NB4 (cell line): ENCODE results near the gene NPR3.

Experiments
- DNase-seq: peaks from one replicate; pipeline ENCODE4 v3.0.0; 2010; ENCODE audit warnings: low read depth
- H3K4me3 ChIP-seq: one replicate; pipeline ENCODE4 v1.5.1; 2011; ENCODE audit warnings: mild to moderate bottlenecking, low read depth, low read length, moderate library complexity
- MYC ChIP-seq: IDR thresholded peaks from 2 replicates; pipeline ENCODE4 v1.6.1; 2011; ENCODE audit warnings: low read depth, low read length
- POLR2A ChIP-seq: IDR thresholded peaks from 2 replicates; pipeline ENCODE4 v1.6.1; 2011; ENCODE audit warnings: mild to moderate bottlenecking; ENCODE audit not compliant: insufficient read length; ENCODE audit errors: extremely low read depth
- TF ChIP-seq, protein P1 (sequence below): IDR thresholded peaks from 2 replicates; pipeline ENCODE4 v1.6.1; 2011; ENCODE audit warnings: low read depth, low read length
- TF ChIP-seq, protein P2 (sequence below): IDR thresholded peaks from one replicate; pipeline ENCODE4 v1.5.1; 2012; ENCODE audit warnings: low read depth, low read length

Gene NPR3

DNA sequence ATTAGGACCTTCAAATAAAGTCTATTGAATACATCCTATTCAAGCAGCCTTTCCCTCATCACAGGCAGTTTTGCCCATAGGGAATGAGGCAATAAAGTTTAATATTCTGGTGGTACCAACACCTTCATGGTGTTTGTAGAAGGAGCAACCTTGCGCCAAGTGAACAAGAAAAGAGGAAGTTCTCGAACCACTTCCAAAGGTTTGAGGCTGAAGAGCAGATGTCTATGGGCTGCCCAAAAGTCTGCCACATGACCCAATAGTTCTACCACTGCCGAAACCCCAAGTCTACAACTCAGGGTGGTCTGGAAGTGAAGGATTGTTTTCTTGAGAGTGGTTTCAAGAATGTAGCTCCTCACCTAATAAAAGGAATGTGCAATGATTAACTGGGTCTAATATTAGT is 123.1 kb downstream of the NPR3 start:
- DNase-seq, result peak; percentile 6
- no peak overlapping the region for H3K4me3 ChIP-seq
- TF ChIP-seq, protein P1, sequence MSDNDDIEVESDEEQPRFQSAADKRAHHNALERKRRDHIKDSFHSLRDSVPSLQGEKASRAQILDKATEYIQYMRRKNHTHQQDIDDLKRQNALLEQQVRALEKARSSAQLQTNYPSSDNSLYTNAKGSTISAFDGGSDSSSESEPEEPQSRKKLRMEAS, result no peak
- TF ChIP-seq POLR2A, result no peak
- no peak for TF ChIP-seq MYC
- TF ChIP-seq, protein P2, sequence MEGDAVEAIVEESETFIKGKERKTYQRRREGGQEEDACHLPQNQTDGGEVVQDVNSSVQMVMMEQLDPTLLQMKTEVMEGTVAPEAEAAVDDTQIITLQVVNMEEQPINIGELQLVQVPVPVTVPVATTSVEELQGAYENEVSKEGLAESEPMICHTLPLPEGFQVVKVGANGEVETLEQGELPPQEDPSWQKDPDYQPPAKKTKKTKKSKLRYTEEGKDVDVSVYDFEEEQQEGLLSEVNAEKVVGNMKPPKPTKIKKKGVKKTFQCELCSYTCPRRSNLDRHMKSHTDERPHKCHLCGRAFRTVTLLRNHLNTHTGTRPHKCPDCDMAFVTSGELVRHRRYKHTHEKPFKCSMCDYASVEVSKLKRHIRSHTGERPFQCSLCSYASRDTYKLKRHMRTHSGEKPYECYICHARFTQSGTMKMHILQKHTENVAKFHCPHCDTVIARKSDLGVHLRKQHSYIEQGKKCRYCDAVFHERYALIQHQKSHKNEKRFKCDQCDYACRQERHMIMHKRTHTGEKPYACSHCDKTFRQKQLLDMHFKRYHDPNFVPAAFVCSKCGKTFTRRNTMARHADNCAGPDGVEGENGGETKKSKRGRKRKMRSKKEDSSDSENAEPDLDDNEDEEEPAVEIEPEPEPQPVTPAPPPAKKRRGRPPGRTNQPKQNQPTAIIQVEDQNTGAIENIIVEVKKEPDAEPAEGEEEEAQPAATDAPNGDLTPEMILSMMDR, result no peak

GRCh38 chr5:32836176-32836575 is 125.1 kb downstream of the NPR3 start:
- no peak for DNase-seq
- TF ChIP-seq MYC (no peak), POLR2A (no peak)
- TF ChIP-seq, protein P1, result no peak

DNA sequence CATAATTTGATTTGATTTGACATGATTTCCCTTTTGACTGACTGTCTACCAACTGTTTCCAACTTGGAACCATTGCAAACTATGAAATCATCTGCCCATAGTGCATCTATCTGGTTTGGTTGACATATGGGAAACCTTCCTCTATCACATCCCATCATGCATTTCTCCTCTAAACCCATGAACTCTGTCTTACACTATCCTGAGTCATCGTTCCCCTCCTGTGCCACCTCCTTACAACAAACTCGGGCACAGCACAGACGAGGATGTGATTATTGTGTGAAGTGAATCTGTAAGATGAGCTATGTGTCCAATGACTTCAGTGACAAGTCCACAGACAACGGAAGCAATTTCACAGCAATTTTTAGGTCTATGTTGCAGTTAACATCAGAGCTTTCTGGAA is 126.1 kb downstream of the NPR3 start:
- no peak overlapping the region for H3K4me3 ChIP-seq
- no peak for DNase-seq
- TF ChIP-seq MYC (no peak), POLR2A (no peak)
- TF ChIP-seq, protein P2, result no peak
- TF ChIP-seq, protein P1, result no peak

More at GRCh38 chr5:32836176-32836575, 125.1 kb downstream of the NPR3 start:
- no peak overlapping the region for H3K4me3 ChIP-seq

- DNase-seq, result no peak
- H3K4me3 ChIP-seq, result no peak overlapping the region
- TF ChIP-seq, protein P2, result no peak
- no peak for TF ChIP-seq POLR2A
- no peak for TF ChIP-seq MYC
- TF ChIP-seq, protein P1, result no peak
Observed at GRCh38 chr5:32839106-32839505, 128.0 kb downstream of the NPR3 start.

GRCh38 chr5:32840606-32841005 is 129.5 kb downstream of the NPR3 start:
- no peak for TF ChIP-seq POLR2A
- TF ChIP-seq, protein P1, result no peak
- TF ChIP-seq MYC, result no peak
- TF ChIP-seq, protein P2, result no peak
- H3K4me3 ChIP-seq, result no peak overlapping the region
- DNase-seq, result no peak
